Endothelial cell (in vitro differentiated cells): ENCODE data around the gene VRTN. TPM values are rescaled to one million over a fixed set of nuclear protein-coding genes. Genes with fewer than 3 reads are reported as not detected.
A peak's percentile ranks its signal among the peaks of the same experiment; 100 is the strongest.

Source experiments
- DNase-seq: peaks from one replicate; pipeline ENCODE4 v3.0.0; 2021; ENCODE audit warnings: low spot score
- H3K27ac Mint-ChIP-seq: one replicate; pipeline ENCODE4 v1.8.0; 2021; ENCODE audit warnings: mixed read lengths, inconsistent platforms; ENCODE audit not compliant: unreplicated experiment
- H3K27me3 Mint-ChIP-seq: one replicate; pipeline ENCODE4 v1.8.0; 2021; ENCODE audit warnings: mild to moderate bottlenecking, moderate library complexity, mixed read lengths, inconsistent platforms; ENCODE audit not compliant: unreplicated experiment
- H3K36me3 Mint-ChIP-seq: one replicate; pipeline ENCODE4 v1.8.0; 2021; ENCODE audit warnings: mild to moderate bottlenecking, low read depth, mixed read lengths, inconsistent platforms; ENCODE audit not compliant: unreplicated experiment
- H3K4me1 Mint-ChIP-seq: one replicate; pipeline ENCODE4 v1.8.0; 2021; ENCODE audit warnings: mild to moderate bottlenecking, mixed read lengths, inconsistent platforms; ENCODE audit not compliant: unreplicated experiment
- H3K4me3 Mint-ChIP-seq: one replicate; pipeline ENCODE4 v1.8.0; 2021; ENCODE audit warnings: mild to moderate bottlenecking, mixed read lengths, inconsistent platforms; ENCODE audit not compliant: unreplicated experiment
- H3K9me3 Mint-ChIP-seq: one replicate; pipeline ENCODE4 v1.8.0; 2021; ENCODE audit warnings: mixed read lengths, inconsistent platforms; ENCODE audit not compliant: unreplicated experiment
- total RNA-seq: library from RNA; stranded (reverse); fragmentation: NEBNext Ultra II Directional; extraction: Animal tissue kit (Norgen Biotek cat#: 25700); gene quantifications from one replicate; pipeline ENCODE4 v1.2.1, GENCODE V29; 2021; ENCODE audit not compliant: unreplicated experiment
- TF ChIP-seq, protein P1 (sequence below): fragments of 200-600 bp; sonication (generic); IDR thresholded peaks from one replicate; pipeline ENCODE4 v1.5.0; 2021; ENCODE audit warnings: antibody characterized with exemption; ENCODE audit not compliant: unreplicated experiment

The VRTN gene
- total RNA-seq, 1 donor from 2014 or later, result 4.3 TPM

GRCh38 chr14:74349757-74350156 is 1.5 kb downstream of the VRTN start:
- no peak overlapping the region for H3K27ac Mint-ChIP-seq
- H3K4me1 Mint-ChIP-seq, result peaks cover 21% of the 10 kb centered on the region
- DNase-seq, result no peak
- H3K36me3 Mint-ChIP-seq, result no peaks in the 10 kb centered on the region
- H3K9me3 Mint-ChIP-seq, result no peaks in the 10 kb centered on the region
- no peaks in the 10 kb centered on the region for H3K27me3 Mint-ChIP-seq
- no peak overlapping the region for H3K4me3 Mint-ChIP-seq
- TF ChIP-seq, protein P1, sequence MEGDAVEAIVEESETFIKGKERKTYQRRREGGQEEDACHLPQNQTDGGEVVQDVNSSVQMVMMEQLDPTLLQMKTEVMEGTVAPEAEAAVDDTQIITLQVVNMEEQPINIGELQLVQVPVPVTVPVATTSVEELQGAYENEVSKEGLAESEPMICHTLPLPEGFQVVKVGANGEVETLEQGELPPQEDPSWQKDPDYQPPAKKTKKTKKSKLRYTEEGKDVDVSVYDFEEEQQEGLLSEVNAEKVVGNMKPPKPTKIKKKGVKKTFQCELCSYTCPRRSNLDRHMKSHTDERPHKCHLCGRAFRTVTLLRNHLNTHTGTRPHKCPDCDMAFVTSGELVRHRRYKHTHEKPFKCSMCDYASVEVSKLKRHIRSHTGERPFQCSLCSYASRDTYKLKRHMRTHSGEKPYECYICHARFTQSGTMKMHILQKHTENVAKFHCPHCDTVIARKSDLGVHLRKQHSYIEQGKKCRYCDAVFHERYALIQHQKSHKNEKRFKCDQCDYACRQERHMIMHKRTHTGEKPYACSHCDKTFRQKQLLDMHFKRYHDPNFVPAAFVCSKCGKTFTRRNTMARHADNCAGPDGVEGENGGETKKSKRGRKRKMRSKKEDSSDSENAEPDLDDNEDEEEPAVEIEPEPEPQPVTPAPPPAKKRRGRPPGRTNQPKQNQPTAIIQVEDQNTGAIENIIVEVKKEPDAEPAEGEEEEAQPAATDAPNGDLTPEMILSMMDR, result no peak

GRCh38 chr14:74350211-74350927 is 2.1 kb downstream of the VRTN start:
- DNase-seq, result no peak
- no peaks in the 10 kb centered on the region for H3K27me3 Mint-ChIP-seq
- H3K4me1 Mint-ChIP-seq, result peaks cover 21% of the 10 kb centered on the region
- TF ChIP-seq, protein P1, result no peak
- no peak overlapping the region for H3K27ac Mint-ChIP-seq
- H3K9me3 Mint-ChIP-seq, result no peaks in the 10 kb centered on the region
- H3K36me3 Mint-ChIP-seq, result no peaks in the 10 kb centered on the region
- H3K4me3 Mint-ChIP-seq, result no peak overlapping the region

GRCh38 chr14:74350928-74351323 is 2.7 kb downstream of the VRTN start:
- Mint-ChIP-seq H3K27me3 (no peaks in the 10 kb centered on the region), H3K4me3 (no peak overlapping the region), H3K4me1 (peaks cover 21% of the 10 kb centered on the region), H3K9me3 (no peaks in the 10 kb centered on the region), H3K36me3 (no peaks in the 10 kb centered on the region), H3K27ac (no peak overlapping the region)
- TF ChIP-seq, protein P1, result no peak
- no peak for DNase-seq

DNA sequence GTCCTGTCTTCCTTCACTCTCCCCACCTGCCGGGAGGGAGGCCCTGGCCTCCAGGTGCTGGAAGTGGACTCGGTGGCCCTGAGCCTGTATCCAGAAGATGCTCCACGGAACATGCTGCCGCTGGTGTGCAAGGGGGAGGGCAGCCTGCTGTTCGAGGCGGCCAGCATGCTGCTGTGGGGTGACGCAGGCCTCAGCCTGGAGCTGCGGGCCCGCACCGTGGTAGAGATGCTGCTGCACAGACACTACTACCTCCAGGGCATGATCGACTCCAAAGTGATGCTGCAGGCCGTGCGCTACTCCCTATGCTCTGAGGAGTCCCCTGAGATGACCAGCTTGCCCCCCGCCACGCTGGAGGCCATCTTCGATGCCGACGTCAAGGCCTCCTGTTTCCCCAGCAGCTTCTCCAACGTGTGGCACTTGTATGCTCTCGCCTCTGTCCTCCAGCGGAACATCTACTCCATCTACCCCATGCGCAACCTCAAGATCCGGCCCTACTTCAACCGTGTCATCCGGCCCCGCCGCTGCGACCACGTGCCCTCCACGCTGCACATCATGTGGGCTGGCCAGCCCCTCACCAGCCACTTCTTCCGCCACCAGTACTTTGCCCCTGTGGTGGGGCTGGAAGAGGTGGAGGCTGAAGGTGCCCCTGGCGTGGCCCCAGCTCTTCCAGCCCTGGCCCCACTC is 8.8 kb downstream of the VRTN start:
- no peaks in the 10 kb centered on the region for H3K9me3 Mint-ChIP-seq
- peaks cover 5% of the 10 kb centered on the region for H3K27me3 Mint-ChIP-seq
- H3K27ac Mint-ChIP-seq, result peak overlapping the region; percentile 53
- no peak for DNase-seq
- H3K4me3 Mint-ChIP-seq, result peak overlapping the region; percentile 73
- peaks cover 2% of the 10 kb centered on the region for H3K4me1 Mint-ChIP-seq
- TF ChIP-seq, protein P1, result no peak
- peaks cover 11% of the 10 kb centered on the region for H3K36me3 Mint-ChIP-seq

GRCh38 chr14:74357585-74357984 is 9.3 kb downstream of the VRTN start:
- TF ChIP-seq, protein P1, result no peak
- Mint-ChIP-seq H3K27ac (no peak overlapping the region), H3K4me3 (no peak overlapping the region), H3K36me3 (peaks cover 11% of the 10 kb centered on the region), H3K27me3 (peaks cover 5% of the 10 kb centered on the region), H3K4me1 (peaks cover 4% of the 10 kb centered on the region), H3K9me3 (no peaks in the 10 kb centered on the region)
- no peak for DNase-seq
